HG03571 (cell line): Measurements from ENCODE around the gene PROCR.
"Not testable (repeated sequence)": the region's sequence is repeated elsewhere in the genome, so short reads cannot be mapped to it uniquely, and the experiment has no call there.

Experiments
- ATAC-seq: cut with Tn5 transposase; IDR thresholded peaks from one replicate; pipeline ENCODE4 v1.9.1; 2021; ENCODE audit not compliant: unreplicated experiment

PROCR gene

DNA sequence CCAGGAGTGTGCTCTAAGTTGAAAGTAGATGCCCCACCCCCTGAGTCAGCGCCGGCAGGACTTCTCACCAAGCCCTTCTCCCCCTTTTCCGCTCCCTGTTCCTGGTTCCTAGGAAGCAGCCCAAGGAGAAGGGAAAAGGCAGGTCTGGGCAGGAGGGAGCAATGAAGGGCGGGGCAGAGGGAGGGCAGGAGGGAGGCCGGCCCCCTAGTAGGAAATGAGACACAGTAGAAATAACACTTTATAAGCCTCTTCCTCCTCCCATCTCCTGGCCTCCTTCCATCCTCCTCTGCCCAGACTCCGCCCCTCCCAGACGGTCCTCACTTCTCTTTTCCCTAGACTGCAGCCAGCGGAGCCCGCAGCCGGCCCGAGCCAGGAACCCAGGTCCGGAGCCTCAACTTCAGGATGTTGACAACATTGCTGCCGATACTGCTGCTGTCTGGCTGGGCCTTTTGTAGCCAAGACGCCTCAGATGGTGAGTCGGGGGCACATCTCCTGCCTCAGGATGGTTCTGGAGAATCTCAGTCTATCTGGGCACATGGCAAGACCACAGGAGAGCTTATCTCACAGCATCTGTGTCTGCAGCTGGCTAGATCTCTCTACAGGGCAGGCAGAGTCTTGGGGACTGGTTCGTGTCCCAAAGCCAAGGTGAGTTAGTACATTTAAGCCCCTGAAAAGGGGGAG is at the start of gene PROCR:
Gene PROCR (plus strand): TSS at position 320 of the 681 bp plus-strand sequence. CDS start 83 bp downstream, at position 403.
- no peak for ATAC-seq

GRCh38 chr20:35122756-35123405 is 49.0 kb upstream of the PROCR start:
- no peak for ATAC-seq

GRCh38 chr20:35125753-35126152 is 46.1 kb upstream of the PROCR start:
- ATAC-seq, result no peak

DNA sequence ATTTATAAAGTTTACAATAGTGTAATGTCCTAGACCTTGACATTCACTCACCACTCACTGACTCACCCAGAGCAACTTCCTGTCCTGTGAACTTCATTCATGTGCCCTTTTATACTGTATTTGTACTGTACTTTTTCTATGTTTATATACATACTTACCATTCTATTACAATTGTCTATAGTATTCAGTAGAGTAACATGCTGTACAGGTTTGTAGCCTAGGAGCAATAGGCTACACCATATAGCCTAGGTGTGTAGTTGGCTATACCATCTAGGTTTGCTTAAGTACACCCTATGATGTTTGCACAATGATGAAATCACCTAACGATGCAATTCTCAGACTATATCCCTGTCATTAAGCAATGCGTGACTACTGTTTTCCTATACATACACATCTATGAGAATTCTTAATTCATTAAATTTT is 42.2 kb upstream of the PROCR start:
- no peak for ATAC-seq

GRCh38 chr20:35131934-35132333 is 39.9 kb upstream of the PROCR start:
- no peak for ATAC-seq

- no peak for ATAC-seq
Observed at GRCh38 chr20:35133031-35133430, 38.8 kb upstream of the PROCR start.

DNA sequence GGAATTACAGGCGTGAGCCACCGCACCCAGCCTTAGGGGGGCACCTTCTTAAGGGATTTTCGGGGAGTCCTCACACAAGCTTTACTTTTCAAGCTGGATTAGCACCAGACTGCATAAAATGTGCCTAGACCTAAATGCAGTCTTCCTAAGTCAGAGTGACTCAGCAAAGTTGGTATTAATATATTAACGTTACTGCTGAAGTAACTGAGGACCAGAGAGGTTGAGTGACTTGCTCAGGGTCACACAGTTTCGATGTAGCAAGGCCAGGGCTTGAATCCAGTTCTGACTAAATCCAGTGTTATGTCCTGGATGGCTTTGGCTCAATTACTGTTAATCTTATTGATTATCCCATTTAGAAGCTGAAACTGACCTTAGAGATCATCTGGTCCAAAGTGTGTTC is 38.1 kb upstream of the PROCR start:
- no peak for ATAC-seq

GRCh38 chr20:35134472-35134871 is 37.4 kb upstream of the PROCR start:
- ATAC-seq, result no peak

- no peak for ATAC-seq
Observed at GRCh38 chr20:35134880-35135279, 37.0 kb upstream of the PROCR start.

DNA sequence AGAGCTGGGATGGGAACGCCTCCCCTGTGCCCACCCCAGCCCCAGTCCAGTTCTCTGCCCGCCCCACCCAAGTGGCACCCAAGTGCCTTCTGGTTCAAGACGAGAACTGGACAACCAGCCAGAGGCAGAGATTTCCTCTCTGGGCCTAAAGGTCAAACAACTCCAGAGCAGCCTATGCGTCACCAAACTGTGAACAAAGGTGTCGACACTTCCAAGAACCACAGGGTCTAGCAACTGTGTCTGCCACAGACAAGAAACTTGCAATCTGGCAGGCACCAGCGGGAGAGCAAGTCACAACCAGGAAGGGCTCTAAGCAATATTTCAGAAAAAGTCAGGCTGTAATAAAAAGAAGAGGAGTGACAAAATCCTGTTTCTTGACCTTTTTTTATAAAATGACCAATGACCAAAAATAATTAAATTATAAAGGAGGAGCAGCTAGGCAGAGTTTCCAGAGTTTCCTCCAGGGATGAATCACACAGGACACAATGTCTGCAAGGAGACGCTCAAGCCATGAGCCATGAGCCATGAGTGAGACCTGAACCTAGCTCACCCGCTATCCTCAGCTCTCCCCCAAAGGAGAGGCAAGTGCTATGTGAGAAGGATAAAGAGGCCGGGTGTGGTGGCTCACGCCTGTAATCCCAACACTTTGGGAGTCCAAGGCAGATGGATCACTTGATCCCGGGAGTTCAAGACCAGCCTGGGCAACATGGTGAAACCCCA is 35.8 kb upstream of the PROCR start:
- ATAC-seq, result no peak

DNA sequence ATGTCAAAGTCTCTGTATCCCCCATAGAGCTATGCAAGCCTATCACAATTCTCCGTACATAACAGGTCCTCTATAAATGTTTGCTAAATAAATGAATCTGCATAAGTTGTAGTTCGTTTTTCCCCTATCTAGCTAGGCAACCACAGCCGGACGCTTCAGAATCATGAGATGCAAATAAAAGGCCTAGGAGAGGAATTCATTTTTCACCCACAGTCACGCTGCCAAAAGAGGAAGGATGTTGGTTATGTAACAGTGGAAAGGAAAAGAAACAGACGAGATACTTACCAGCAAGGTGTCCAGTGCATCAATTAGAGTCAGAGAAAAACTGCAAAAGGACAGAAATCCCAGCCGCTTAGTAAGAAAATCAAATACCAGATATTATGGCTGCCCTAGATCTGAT is 27.2 kb upstream of the PROCR start:
- no peak for ATAC-seq

- ATAC-seq, result no peak
Observed at GRCh38 chr20:35145141-35145564, 26.7 kb upstream of the PROCR start.

DNA sequence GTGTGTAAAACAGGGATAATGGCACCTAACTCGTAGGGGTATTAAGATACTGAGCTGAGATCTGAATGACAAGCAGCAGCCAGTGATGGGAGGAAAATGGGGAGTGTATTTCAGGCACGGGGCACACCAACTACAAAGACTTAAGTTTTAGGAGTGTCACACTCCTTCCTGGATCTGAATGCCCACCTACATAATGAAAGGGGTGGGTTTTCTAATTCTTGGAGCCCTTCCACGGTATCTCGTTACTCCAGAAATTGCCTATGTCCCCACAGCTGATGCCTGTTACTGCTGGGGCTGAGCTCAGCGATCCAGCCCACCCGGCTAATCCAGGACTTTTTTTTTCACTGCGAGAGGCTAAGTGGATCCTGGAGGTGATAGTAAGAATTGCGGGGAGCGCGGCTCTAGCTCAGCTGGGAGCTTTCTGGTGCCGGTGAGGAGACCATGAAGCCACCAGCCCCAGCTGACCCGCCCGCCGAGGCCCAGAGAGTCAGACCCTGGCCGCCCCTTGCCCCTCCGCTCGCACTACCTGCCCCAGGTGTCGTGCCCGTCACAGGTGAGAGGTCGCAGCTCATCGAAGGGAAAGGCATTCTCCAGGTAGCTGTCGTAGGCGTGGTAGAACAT is 25.5 kb upstream of the PROCR start:
- no peak for ATAC-seq

- ATAC-seq, result peak; percentile 70
Observed at GRCh38 chr20:35146920-35147574, 24.8 kb upstream of the PROCR start, which contains the start of gene EDEM2. Gene EDEM2 (minus strand): TSS chr20:35147336. CDS start chr20:35147258, 78 bp downstream.

DNA sequence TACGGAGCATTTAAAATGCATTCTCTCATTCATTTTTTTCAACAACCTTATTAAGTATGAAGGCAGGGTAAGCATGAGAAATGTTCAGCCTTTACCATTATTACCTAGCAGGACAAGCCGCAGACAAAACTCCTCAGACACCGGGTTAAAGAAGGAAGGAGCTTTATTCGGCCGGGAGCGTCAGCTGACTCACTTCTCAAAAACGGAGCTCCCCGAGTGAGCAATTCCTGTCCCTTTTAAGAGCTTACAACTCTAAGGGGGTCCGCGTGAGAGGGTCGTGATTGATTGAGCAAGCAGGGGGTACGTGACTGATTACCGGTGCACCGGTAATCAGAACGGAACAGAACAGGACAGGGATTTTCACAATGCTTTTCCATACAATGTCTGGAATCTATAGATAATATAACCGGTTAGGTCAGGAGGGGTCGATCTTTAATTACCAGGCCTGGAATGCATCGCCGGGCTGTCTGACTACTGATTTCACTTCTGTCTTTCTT is 24.2 kb upstream of the PROCR start:
- peak; percentile 13 for ATAC-seq

DNA sequence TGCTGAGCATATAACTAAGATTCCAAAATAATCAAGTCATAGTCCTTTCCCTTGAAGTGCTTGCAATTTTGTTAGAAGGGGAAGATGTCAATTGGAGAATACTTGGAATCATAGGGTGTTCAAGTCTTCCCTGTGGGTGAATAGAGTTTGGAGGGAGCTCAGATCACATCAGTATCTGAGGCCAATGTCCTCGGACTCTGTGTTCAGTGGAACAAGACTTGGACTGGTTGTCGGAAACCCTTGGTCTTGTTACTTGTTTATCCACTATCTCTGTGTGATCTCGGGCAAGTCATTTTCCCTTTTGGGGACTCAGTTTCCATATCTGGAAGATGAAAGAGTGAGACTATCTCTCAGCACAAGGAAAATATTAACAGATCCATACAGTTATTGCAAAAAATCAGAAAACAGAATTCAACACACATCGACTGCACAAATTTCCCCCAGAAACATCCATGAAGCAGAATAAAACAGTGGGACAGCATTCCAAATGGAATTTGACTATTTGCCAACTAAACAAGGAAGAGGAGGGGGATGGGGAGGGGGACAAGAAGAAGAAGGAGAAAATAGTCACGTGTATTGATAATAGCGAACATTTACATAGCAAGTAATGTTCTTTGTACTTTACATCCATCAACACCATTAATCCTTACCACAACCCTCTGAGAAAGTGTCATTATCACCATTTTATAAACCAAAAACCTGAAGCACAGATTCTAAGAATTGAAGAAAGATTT is 20.9 kb upstream of the PROCR start:
- ATAC-seq, result no peak

DNA sequence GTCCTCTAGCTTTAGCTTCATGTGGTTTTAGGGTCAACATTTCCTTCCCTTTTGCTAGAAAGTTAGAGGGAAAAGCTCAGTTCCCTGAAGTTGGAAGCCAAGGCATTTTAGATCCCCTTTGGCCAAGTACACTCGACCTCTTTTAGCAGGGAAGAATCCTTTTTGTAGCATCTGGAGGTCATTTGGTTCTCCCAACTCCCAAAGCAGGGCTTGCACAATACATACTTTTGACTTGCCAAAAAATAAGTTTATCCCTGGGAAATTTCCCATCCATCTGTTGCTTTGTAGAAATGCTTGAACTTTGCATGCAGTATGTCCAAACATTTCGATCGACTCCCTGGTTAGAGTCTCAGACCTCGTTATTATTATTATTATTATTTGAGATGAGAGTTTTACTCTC is 20.1 kb upstream of the PROCR start:
- no peak for ATAC-seq

DNA sequence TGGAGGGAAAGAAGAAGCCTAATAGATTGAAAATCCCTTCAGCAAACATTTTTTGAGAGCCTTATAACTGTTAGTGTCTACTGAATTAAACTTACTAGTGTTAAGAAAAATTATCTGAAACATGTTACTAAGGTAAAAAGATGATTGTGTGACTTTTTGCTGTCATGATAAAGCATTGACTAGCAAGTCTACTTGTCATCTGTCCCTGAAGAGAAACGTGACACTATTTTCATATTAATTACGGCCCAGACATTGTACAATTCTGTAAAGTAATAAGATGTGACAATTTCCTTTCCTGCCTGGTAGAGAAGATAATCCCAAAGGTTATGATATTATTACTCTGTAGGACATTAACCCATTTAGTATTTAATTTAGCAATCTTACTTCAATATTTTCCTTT is 15.9 kb upstream of the PROCR start:
- ATAC-seq, result no peak

- ATAC-seq, result no peak
Observed at GRCh38 chr20:35156978-35157377, 14.9 kb upstream of the PROCR start.

- not testable (repeated sequence) for ATAC-seq
Observed at GRCh38 chr20:35160341-35160740, 11.5 kb upstream of the PROCR start.
